C4-2B (cell line): ENCODE data around the gene NKRF.

Source experiments
- H3K27ac ChIP-seq: fragments of 450-650 bp; 2 replicates; pipeline ENCODE4 v1.5.1; 2017
- CTCF ChIP-seq: fragments of 450-650 bp; conservative IDR thresholded peaks from 2 replicates; pipeline ENCODE4 v1.5.1; 2017; ENCODE audit warnings: mild to moderate bottlenecking
- ZFX ChIP-seq: fragments of 450-650 bp; IDR thresholded peaks from 2 replicates; pipeline ENCODE4 v1.6.1; 2017

NKRF gene

GRCh38 chrX:119579414-119579813 is 26.8 kb downstream of the NKRF start:
- no peak overlapping the region for H3K27ac ChIP-seq
- TF ChIP-seq CTCF (no peak), ZFX (no peak)

GRCh38 chrX:119574394-119575266 is 31.6 kb downstream of the NKRF start, which contains the start of gene UBE2A:
TSS of gene UBE2A (plus strand) at chrX:119574563. CDS start at chrX:119574712, 149 bp downstream.
- peak; percentile 40 for TF ChIP-seq CTCF
- TF ChIP-seq ZFX: peak; percentile 79
- peak within 1 kb of the TSS; percentile 90 for H3K27ac ChIP-seq

- TF ChIP-seq ZFX (no peak), CTCF (no peak)
- peak overlapping the region; percentile 90 for H3K27ac ChIP-seq
Measured at GRCh38 chrX:119573840-119574393, 32.3 kb downstream of the NKRF start.

GRCh38 chrX:119573222-119573621 is 33.0 kb downstream of the NKRF start:
- no peak for TF ChIP-seq ZFX
- no peak for TF ChIP-seq CTCF
- peak overlapping the region; percentile 90; the same call in 1 of the 2 replicates for H3K27ac ChIP-seq

GRCh38 chrX:119570351-119570835 is 35.8 kb downstream of the NKRF start:
- no peak for TF ChIP-seq CTCF
- no peak for TF ChIP-seq ZFX
- H3K27ac ChIP-seq: no peak overlapping the region

GRCh38 chrX:119565107-119565663 is 41.0 kb downstream of the NKRF start, which contains the start of gene STEEP1:
TSS of gene STEEP1 (minus strand) at chrX:119565409. CDS start at chrX:119565355, 54 bp downstream.
- peak within 1 kb of the TSS; percentile 70 for H3K27ac ChIP-seq

More at GRCh38 chrX:119565107-119565663, 41.0 kb downstream of the NKRF start, which contains the start of gene STEEP1:
- TF ChIP-seq CTCF (no peak), ZFX (no peak)
